ENCODE results near the gene GTPBP3. TPM values are rescaled to one million over a fixed set of nuclear protein-coding genes. Genes with fewer than 3 reads are reported as not detected.

Gene GTPBP3
- total and polyA plus RNA-seq, 9 of the 15 experiments (the other 6 are each of a cell fraction or from before 2014, with no cell fraction given): 4.9 to 124 (median 22.6) TPM

DNA sequence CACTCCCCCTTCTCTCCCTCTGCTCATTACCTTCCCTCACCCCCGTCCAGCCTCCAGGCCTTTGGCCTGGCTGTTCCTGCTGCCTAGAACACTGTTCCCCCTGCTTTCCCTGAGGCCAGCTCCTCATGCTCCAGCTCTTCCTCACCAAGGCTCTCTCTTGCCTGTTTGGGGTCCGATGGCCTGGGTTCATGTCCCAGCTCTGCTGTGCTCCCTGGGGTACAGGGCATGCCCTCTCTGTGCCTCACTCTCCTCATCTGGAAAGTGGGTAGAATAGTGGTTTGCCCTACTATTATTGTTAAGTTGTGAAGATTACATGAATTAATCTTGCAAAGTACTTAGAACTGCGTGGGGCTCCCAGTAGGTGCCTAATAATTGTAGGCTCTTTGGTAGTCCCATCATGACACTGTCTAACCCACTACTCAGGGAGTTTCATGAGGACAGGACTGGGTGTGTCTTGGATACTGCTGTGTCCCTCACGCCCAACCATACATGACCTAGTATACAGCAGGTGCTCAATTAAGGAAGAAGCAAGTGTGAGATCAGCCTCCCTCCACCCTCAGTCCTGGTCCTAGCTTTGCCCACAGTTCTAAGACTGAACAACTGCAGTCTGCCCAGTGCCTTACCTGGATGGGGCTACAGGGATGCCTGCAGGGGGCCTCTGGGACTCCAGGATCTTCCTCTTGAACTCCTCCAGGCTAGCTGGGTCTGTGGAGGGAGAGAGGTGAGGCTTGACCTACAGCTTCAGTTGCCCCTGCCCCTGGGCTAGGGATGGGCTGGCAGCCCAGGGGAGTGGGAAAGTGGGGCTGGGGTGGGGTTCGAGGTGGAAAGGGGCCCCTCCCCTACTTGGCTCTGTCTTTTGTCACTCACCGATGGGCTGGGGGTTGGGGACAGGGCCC, 22.8 kb downstream of the GTPBP3 start (continued):
- TF ChIP-seq, protein P1, sequence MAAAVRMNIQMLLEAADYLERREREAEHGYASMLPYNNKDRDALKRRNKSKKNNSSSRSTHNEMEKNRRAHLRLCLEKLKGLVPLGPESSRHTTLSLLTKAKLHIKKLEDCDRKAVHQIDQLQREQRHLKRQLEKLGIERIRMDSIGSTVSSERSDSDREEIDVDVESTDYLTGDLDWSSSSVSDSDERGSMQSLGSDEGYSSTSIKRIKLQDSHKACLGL (CRISPR knock-in tag; IDR thresholded peaks at IDR 0.05; ENCODE audit: borderline replicate concordance, poor library complexity, severe bottlenecking): no peak
- no peak for TF ChIP-seq DDX20 (tag; IDR thresholded peaks at IDR 0.05; ENCODE audit: low read depth)
- TF ChIP-seq SNIP1 (IDR thresholded peaks at IDR 0.05; ENCODE audit: low read depth): no peak
- TF ChIP-seq, protein P2, sequence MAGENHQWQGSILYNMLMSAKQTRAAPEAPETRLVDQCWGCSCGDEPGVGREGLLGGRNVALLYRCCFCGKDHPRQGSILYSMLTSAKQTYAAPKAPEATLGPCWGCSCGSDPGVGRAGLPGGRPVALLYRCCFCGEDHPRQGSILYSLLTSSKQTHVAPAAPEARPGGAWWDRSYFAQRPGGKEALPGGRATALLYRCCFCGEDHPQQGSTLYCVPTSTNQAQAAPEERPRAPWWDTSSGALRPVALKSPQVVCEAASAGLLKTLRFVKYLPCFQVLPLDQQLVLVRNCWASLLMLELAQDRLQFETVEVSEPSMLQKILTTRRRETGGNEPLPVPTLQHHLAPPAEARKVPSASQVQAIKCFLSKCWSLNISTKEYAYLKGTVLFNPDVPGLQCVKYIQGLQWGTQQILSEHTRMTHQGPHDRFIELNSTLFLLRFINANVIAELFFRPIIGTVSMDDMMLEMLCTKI (IDR thresholded peaks at IDR 0.05; ENCODE audit: partially characterized antibody): no peak
- peak; percentile 30 to 61; a peak in 1 of 4 replicates for TF ChIP-seq KDM1A (IDR thresholded peaks at IDR 0.05)
- TF ChIP-seq, protein P3, sequence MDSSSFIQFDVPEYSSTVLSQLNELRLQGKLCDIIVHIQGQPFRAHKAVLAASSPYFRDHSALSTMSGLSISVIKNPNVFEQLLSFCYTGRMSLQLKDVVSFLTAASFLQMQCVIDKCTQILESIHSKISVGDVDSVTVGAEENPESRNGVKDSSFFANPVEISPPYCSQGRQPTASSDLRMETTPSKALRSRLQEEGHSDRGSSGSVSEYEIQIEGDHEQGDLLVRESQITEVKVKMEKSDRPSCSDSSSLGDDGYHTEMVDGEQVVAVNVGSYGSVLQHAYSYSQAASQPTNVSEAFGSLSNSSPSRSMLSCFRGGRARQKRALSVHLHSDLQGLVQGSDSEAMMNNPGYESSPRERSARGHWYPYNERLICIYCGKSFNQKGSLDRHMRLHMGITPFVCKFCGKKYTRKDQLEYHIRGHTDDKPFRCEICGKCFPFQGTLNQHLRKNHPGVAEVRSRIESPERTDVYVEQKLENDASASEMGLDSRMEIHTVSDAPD (CRISPR knock-in tag; IDR thresholded peaks at IDR 0.05): no peak
- no peak for TF ChIP-seq L3MBTL2 (IDR thresholded peaks at IDR 0.05)
- TF ChIP-seq, protein P4, sequence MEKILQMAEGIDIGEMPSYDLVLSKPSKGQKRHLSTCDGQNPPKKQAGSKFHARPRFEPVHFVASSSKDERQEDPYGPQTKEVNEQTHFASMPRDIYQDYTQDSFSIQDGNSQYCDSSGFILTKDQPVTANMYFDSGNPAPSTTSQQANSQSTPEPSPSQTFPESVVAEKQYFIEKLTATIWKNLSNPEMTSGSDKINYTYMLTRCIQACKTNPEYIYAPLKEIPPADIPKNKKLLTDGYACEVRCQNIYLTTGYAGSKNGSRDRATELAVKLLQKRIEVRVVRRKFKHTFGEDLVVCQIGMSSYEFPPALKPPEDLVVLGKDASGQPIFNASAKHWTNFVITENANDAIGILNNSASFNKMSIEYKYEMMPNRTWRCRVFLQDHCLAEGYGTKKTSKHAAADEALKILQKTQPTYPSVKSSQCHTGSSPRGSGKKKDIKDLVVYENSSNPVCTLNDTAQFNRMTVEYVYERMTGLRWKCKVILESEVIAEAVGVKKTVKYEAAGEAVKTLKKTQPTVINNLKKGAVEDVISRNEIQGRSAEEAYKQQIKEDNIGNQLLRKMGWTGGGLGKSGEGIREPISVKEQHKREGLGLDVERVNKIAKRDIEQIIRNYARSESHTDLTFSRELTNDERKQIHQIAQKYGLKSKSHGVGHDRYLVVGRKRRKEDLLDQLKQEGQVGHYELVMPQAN (IDR thresholded peaks at IDR 0.05; ENCODE audit: borderline replicate concordance): no peak
- peak; percentile 13 for TF ChIP-seq ZFP36 (IDR thresholded peaks at IDR 0.05; ENCODE audit: low read depth, low read length, partially characterized antibody)
- TF ChIP-seq, protein P5, sequence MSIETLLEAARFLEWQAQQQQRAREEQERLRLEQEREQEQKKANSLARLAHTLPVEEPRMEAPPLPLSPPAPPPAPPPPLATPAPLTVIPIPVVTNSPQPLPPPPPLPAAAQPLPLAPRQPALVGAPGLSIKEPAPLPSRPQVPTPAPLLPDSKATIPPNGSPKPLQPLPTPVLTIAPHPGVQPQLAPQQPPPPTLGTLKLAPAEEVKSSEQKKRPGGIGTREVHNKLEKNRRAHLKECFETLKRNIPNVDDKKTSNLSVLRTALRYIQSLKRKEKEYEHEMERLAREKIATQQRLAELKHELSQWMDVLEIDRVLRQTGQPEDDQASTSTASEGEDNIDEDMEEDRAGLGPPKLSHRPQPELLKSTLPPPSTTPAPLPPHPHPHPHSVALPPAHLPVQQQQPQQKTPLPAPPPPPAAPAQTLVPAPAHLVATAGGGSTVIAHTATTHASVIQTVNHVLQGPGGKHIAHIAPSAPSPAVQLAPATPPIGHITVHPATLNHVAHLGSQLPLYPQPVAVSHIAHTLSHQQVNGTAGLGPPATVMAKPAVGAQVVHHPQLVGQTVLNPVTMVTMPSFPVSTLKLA (conservative IDR thresholded peaks at IDR 0.05): no peak
- TF ChIP-seq, protein P6, sequence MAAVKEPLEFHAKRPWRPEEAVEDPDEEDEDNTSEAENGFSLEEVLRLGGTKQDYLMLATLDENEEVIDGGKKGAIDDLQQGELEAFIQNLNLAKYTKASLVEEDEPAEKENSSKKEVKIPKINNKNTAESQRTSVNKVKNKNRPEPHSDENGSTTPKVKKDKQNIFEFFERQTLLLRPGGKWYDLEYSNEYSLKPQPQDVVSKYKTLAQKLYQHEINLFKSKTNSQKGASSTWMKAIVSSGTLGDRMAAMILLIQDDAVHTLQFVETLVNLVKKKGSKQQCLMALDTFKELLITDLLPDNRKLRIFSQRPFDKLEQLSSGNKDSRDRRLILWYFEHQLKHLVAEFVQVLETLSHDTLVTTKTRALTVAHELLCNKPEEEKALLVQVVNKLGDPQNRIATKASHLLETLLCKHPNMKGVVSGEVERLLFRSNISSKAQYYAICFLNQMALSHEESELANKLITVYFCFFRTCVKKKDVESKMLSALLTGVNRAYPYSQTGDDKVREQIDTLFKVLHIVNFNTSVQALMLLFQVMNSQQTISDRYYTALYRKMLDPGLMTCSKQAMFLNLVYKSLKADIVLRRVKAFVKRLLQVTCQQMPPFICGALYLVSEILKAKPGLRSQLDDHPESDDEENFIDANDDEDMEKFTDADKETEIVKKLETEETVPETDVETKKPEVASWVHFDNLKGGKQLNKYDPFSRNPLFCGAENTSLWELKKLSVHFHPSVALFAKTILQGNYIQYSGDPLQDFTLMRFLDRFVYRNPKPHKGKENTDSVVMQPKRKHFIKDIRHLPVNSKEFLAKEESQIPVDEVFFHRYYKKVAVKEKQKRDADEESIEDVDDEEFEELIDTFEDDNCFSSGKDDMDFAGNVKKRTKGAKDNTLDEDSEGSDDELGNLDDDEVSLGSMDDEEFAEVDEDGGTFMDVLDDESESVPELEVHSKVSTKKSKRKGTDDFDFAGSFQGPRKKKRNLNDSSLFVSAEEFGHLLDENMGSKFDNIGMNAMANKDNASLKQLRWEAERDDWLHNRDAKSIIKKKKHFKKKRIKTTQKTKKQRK (IDR thresholded peaks at IDR 0.05; ENCODE audit: borderline replicate concordance, low read depth, low read length): no peak
- no peak for TF ChIP-seq ZNF143 (CRISPR knock-in tag; IDR thresholded peaks at IDR 0.05)
- TF ChIP-seq ZC3H11A (IDR thresholded peaks at IDR 0.05; ENCODE audit: low read depth, low read length): no peak
